Panc1 (cell line): ENCODE measurements around the gene SGCG. TPM values are rescaled to one million over a fixed set of nuclear protein-coding genes. Genes with fewer than 3 reads are reported as not detected.

Source experiments
- ATAC-seq: fragments of 200-7000 bp; cut with Tn5 transposase; 2 replicates; pipeline ENCODE4 v1.9.1; 2020; ENCODE audit warnings: mild to moderate bottlenecking, moderate library complexity
- BruUV-seq: library from RNA; stranded (reverse); fragments of 400-500 nt; replicated peaks from 2 replicates; lab custom pipeline; 2021; lab: Mats Ljungman, UMichigan
- CTCF ChIA-PET: fragments of 300-600 bp; sonication (Branson Sonifier 250); formaldehyde crosslinking; loops from one replicate; lab custom pipeline; 2022; ENCODE audit warnings: antibody characterized with exemption; lab: Charles Lee
- POLR2A ChIA-PET: fragments of 300-600 bp; sonication (Branson Sonifier 250); formaldehyde crosslinking; loops from one replicate; lab custom pipeline; 2022; ENCODE audit warnings: antibody characterized with exemption; lab: Charles Lee
- DNase-seq: peaks from one replicate; pipeline ENCODE4 v3.0.0-alpha.2; 2010; ENCODE audit warnings: low read depth, low spot score
- H3K27ac ChIP-seq: 2 replicates; pipeline ENCODE4 v1.5.1; 2011; ENCODE audit warnings: mild to moderate bottlenecking, low read length, inconsistent platforms
- H3K27me3 ChIP-seq: fragments of 200-500 bp; sonication (Bioruptor generic); 2 replicates; pipeline ENCODE4 v1.6.0; 2014; ENCODE audit warnings: low read length, inconsistent platforms; ENCODE audit not compliant: control insufficient read depth, insufficient read depth
- H3K36me3 ChIP-seq: fragments of 200-500 bp; sonication (Bioruptor generic); 2 replicates; pipeline ENCODE4 v1.5.1; 2014; ENCODE audit warnings: inconsistent platforms, mild to moderate bottlenecking, low read length, moderate library complexity; ENCODE audit not compliant: control insufficient read depth, insufficient read depth
- H3K4me1 ChIP-seq: 2 replicates; pipeline ENCODE4 v1.5.1; 2011; ENCODE audit warnings: inconsistent platforms, mild to moderate bottlenecking, low read length, moderate library complexity; ENCODE audit not compliant: control insufficient read depth, insufficient read depth
- H3K4me3 ChIP-seq, 2 experiments: 2 replicates each; pipeline ENCODE4 v1.5.1; 2011 to 2012; ENCODE audit warnings: low read depth in 2 of 2, low read length in 2 of 2, mild to moderate bottlenecking in 2 of 2, inconsistent platforms in 1 of 2, moderate library complexity in 1 of 2
- H3K9me3 ChIP-seq: fragments of 200-500 bp; sonication (Bioruptor generic); 2 replicates; pipeline ENCODE4 v1.5.1; 2014; ENCODE audit warnings: low read depth, mild to moderate bottlenecking, inconsistent platforms, low read length, moderate library complexity; ENCODE audit not compliant: control insufficient read depth, insufficient read depth
- POLR2AphosphoS5 ChIP-seq: IDR thresholded peaks from 2 replicates; pipeline ENCODE4 v1.6.1; 2012; ENCODE audit warnings: mild to moderate bottlenecking, low read depth, low read length, moderate library complexity
- SIN3A ChIP-seq: IDR thresholded peaks from 2 replicates; pipeline ENCODE4 v1.6.1; 2012; ENCODE audit warnings: low read depth, mild to moderate bottlenecking, low read length, moderate library complexity, borderline replicate concordance; ENCODE audit not compliant: insufficient read depth
- TCF7L2 ChIP-seq: IDR thresholded peaks from 2 replicates; pipeline ENCODE4 v1.6.1; 2011; ENCODE audit warnings: mild to moderate bottlenecking, low read depth, low read length, inconsistent platforms
- in situ Hi-C: cut with HindIII; loops from 2 replicates; pipeline ENCODE4 v1.10.0; 2016; ENCODE audit warnings: low sequenced_read_pairs, low pct_unique_long_range_greater_than_20kb
- intact Hi-C: fragments of 100-400 bp; cut with micrococcal nuclease; formaldehyde crosslinking; loops from one replicate; pipeline ENCODE4 v1.10.0; 2022; ENCODE audit not compliant: unreplicated experiment
- total RNA-seq: library from RNA; stranded (reverse); gene quantifications from one replicate; pipeline ENCODE4 v1.2.1, GENCODE V29; 2021; ENCODE audit not compliant: unreplicated experiment
- TF ChIP-seq, protein P1 (sequence below): fragments of 450-650 bp; IDR thresholded peaks from 2 replicates; pipeline ENCODE4 v1.5.1; 2017; ENCODE audit warnings: mild to moderate bottlenecking
- TF ChIP-seq, protein P2 (sequence below), 2 experiments: IDR thresholded peaks; 2 replicates each; pipeline ENCODE4 v1.6.1; 2011 to 2012; ENCODE audit warnings: low read depth in 2 of 2, control low read depth in 1 of 2, low read length in 1 of 2, mild to moderate bottlenecking in 1 of 2, moderate library complexity in 1 of 2; ENCODE audit not compliant: insufficient read depth in 1 of 2

The SGCG gene
- total RNA-seq, 1 experiment from 2014 or later = not detected

DNA sequence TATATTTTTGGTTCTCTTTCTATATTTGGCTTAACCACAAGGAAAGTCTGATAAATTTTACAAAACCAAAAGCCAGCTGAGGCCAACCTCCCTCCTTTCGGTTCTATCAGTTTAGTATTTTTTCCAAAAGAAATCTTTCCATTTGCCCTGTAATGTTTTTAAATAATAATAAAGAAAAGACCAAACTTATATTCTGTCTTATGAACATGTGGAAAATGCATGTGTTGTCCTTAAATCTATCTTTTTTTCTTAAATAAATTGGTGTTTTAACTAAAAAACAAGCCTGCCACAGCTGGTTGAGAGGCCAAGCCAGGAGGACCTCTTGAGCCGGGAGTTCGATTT is 139.1 kb downstream of the SGCG start:
- in situ Hi-C loops (no loop called here), intact Hi-C loops (loop anchor here (5.0 kb wide), 1 partner anchor 518 kb away; no protein-coding TSS in a partner anchor)
- no peak for TF ChIP-seq POLR2AphosphoS5
- TF ChIP-seq, protein P1, sequence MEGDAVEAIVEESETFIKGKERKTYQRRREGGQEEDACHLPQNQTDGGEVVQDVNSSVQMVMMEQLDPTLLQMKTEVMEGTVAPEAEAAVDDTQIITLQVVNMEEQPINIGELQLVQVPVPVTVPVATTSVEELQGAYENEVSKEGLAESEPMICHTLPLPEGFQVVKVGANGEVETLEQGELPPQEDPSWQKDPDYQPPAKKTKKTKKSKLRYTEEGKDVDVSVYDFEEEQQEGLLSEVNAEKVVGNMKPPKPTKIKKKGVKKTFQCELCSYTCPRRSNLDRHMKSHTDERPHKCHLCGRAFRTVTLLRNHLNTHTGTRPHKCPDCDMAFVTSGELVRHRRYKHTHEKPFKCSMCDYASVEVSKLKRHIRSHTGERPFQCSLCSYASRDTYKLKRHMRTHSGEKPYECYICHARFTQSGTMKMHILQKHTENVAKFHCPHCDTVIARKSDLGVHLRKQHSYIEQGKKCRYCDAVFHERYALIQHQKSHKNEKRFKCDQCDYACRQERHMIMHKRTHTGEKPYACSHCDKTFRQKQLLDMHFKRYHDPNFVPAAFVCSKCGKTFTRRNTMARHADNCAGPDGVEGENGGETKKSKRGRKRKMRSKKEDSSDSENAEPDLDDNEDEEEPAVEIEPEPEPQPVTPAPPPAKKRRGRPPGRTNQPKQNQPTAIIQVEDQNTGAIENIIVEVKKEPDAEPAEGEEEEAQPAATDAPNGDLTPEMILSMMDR = peak; percentile 34; the same call in 1 of the 2 replicates
- BruUV-seq = no TSS peak
- DNase-seq = no peak
- Histone ChIP-seq H3K9me3 (no peaks in the 10 kb centered on the region), H3K4me1 (peaks cover 4% of the 10 kb centered on the region; the same call in 1 of the 2 replicates), H3K27ac (no peak overlapping the region), H3K36me3 (no peaks in the 10 kb centered on the region), H3K4me3 (no peak overlapping the region), H3K27me3 (no peaks in the 10 kb centered on the region)
- ChIA-PET CTCF (no interaction called here), POLR2A (no interaction called here)
- ATAC-seq = no peak

DNA sequence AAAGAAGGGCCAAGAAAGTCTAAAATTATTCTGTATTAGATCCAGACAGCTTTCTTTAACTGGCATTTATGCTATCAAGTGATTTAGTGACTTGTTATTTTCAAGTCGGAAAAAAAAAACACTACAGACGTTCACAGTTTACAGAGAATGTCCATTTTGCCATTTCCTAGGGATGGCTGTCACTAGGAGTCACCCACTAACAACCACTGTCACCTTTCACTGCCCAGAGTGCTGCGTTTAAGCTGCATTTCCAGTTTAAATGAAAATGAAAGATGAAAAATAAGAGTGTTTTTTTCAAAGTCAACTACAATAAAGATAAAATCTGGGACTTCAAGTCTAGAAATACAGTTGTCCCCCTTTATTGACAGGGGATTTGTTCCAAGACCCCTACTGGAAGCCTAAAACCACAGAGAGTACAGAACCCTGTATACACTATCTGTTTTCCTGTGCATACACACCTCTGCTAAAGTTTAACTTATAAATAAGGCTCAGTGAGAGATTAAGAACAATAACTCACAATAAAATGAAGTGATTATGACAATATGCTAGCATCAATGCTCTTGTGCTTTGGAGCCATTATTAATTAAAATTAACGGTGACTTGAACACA is 140.3 kb downstream of the SGCG start:
- Histone ChIP-seq H3K9me3 (no peaks in the 10 kb centered on the region), H3K36me3 (no peaks in the 10 kb centered on the region), H3K4me1 (peaks cover 4% of the 10 kb centered on the region; the same call in 1 of the 2 replicates), H3K4me3 (peak overlapping the region in 1 of 2 experiments; percentile 7; a peak in 1 of 4 replicates), H3K27ac (no peak overlapping the region), H3K27me3 (no peaks in the 10 kb centered on the region)
- ChIA-PET CTCF (interaction anchor here (0.8 kb wide), 1 partner anchor 520 kb away, joined by 6 read pairs; no protein-coding TSS in a partner anchor), POLR2A (interaction anchor here (0.6 kb wide), 1 partner anchor 126 kb away, joined by 3 read pairs; no protein-coding TSS in a partner anchor)
- ATAC-seq (peak; percentile 65), DNase-seq (no peak)
- TF ChIP-seq TCF7L2 = no peak
- TF ChIP-seq POLR2AphosphoS5 = no peak
- TF ChIP-seq, protein P1 = no peak
- TF ChIP-seq SIN3A = no peak
- TF ChIP-seq, protein P2, sequence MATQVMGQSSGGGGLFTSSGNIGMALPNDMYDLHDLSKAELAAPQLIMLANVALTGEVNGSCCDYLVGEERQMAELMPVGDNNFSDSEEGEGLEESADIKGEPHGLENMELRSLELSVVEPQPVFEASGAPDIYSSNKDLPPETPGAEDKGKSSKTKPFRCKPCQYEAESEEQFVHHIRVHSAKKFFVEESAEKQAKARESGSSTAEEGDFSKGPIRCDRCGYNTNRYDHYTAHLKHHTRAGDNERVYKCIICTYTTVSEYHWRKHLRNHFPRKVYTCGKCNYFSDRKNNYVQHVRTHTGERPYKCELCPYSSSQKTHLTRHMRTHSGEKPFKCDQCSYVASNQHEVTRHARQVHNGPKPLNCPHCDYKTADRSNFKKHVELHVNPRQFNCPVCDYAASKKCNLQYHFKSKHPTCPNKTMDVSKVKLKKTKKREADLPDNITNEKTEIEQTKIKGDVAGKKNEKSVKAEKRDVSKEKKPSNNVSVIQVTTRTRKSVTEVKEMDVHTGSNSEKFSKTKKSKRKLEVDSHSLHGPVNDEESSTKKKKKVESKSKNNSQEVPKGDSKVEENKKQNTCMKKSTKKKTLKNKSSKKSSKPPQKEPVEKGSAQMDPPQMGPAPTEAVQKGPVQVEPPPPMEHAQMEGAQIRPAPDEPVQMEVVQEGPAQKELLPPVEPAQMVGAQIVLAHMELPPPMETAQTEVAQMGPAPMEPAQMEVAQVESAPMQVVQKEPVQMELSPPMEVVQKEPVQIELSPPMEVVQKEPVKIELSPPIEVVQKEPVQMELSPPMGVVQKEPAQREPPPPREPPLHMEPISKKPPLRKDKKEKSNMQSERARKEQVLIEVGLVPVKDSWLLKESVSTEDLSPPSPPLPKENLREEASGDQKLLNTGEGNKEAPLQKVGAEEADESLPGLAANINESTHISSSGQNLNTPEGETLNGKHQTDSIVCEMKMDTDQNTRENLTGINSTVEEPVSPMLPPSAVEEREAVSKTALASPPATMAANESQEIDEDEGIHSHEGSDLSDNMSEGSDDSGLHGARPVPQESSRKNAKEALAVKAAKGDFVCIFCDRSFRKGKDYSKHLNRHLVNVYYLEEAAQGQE (IDR thresholded peaks at IDR 0.05; ENCODE audit: insufficient read depth in 1 of 2, low read depth in 2 of 2, low read length in 1 of 2) = no peak
- intact Hi-C loops = no loop called here
- BruUV-seq = no TSS peak
- in situ Hi-C loops = no loop called here
